HL-60/S4 (cell line): ENCODE results near the gene TMSB4X.
"Not testable (repeated sequence)": the region's sequence is repeated elsewhere in the genome, so short reads cannot be mapped to it uniquely, and the experiment has no call there.

Experiments used
- in situ Hi-C: fragments of 300-500 bp; cut with MboI; formaldehyde crosslinking; loops from 2 replicates; pipeline ENCODE4 v1.14.3; 2022; ENCODE audit warnings: low sequenced_read_pairs

Gene TMSB4X

GRCh38 chrX:13013363-13014110 lies 38.6 kb downstream of the TMSB4X start:
- in situ Hi-C loops = no loop called here

- in situ Hi-C loops = no loop called here
These were observed 39.5 kb downstream of the TMSB4X start for GRCh38 chrX:13014111-13015096.

- in situ Hi-C loops = no loop called here
These were observed 40.8 kb downstream of the TMSB4X start for GRCh38 chrX:13015536-13016236.

GRCh38 chrX:13016731-13017130 lies 41.8 kb downstream of the TMSB4X start:
- in situ Hi-C loops = not testable (repeated sequence)

GRCh38 chrX:13022926-13023325 lies 48.0 kb downstream of the TMSB4X start:
- in situ Hi-C loops = no loop called here

GRCh38 chrX:13023567-13023966 lies 48.7 kb downstream of the TMSB4X start:
- in situ Hi-C loops = no loop called here

GRCh38 chrX:13023979-13024378 lies 49.1 kb downstream of the TMSB4X start:
- in situ Hi-C loops = no loop called here

GRCh38 chrX:13024986-13025385 lies 50.1 kb downstream of the TMSB4X start:
- in situ Hi-C loops = no loop called here
